OCI-LY3 (cell line): ENCODE measurements around the gene ACTG1.
A peak's percentile ranks its signal among the peaks of the same experiment; 100 is the strongest.

Source experiments
- H2AFZ ChIP-seq: fragments of 200-600, 300-600 bp; shearing (Covaris generic); 2 replicates; pipeline ENCODE4 v1.6.0; 2014; ENCODE audit warnings: antibody characterized with exemption, low read depth, low read length
- H3K27ac ChIP-seq: fragments of 200-600, 300-600 bp; sonication (generic); 2 replicates; pipeline ENCODE4 v1.5.1; 2014; ENCODE audit warnings: mild to moderate bottlenecking, low read length, moderate library complexity, mixed read lengths
- H3K27me3 ChIP-seq: fragments of 200-600, 300-600 bp; sonication (generic); 2 replicates; pipeline ENCODE4 v1.6.1; 2014; ENCODE audit warnings: low read depth, low read length, mixed read lengths
- H3K36me3 ChIP-seq: fragments of 200-600, 300-600 bp; sonication (generic); replicated peaks from 2 replicates; pipeline ENCODE3; 2014; ENCODE audit warnings: low read depth, low read length, mixed read lengths
- H3K4me1 ChIP-seq: fragments of 300-600, 200-600 bp; sonication (generic); 2 replicates; pipeline ENCODE4 v1.6.1; 2014; ENCODE audit warnings: low read length, mixed read lengths
- H3K4me2 ChIP-seq: fragments of 200-600, 300-600 bp; sonication (generic); 2 replicates; pipeline ENCODE4 v1.6.1; 2014; ENCODE audit warnings: low read length, mixed read lengths
- H3K4me3 ChIP-seq: fragments of 300-600, 200-600 bp; sonication (generic); 2 replicates; pipeline ENCODE4 v1.5.1; 2014; ENCODE audit warnings: antibody characterized with exemption, mild to moderate bottlenecking, low read length, moderate library complexity
- H3K79me2 ChIP-seq: fragments of 300-600, 200-600 bp; shearing (Covaris generic); 2 replicates; pipeline ENCODE4 v1.6.1; 2014; ENCODE audit warnings: mild to moderate bottlenecking, low read length, mixed read lengths
- H3K9ac ChIP-seq: fragments of 300-600, 200-600 bp; shearing (Covaris generic); 2 replicates; pipeline ENCODE4 v1.6.0; 2014; ENCODE audit warnings: mild to moderate bottlenecking, low read length, moderate library complexity
- H3K9me3 ChIP-seq: fragments of 200-600, 300-600 bp; shearing (Covaris generic); 2 replicates; pipeline ENCODE4 v1.6.1; 2014; ENCODE audit warnings: low read length, mixed read lengths; ENCODE audit not compliant: insufficient read depth
- H4K20me1 ChIP-seq: fragments of 200-600, 300-600 bp; sonication (generic); 2 replicates; pipeline ENCODE4 v1.6.1; 2016; ENCODE audit warnings: low read length, mixed read lengths; ENCODE audit not compliant: insufficient read depth
- CTCF ChIP-seq: fragments of 200-600, 300-600 bp; sonication (generic); IDR thresholded peaks from 2 replicates; pipeline ENCODE4 v1.5.1; 2014; ENCODE audit warnings: antibody characterized with exemption, low read length, low read depth
- EZH2phosphoT487 ChIP-seq: fragments of 200-600 bp; shearing (Covaris generic); IDR thresholded peaks from 2 replicates; pipeline ENCODE4 v1.6.1; 2018; ENCODE audit warnings: antibody characterized with exemption, mixed run types, low read depth

Gene ACTG1

GRCh38 chr17:81512562-81513371 lies at the start of gene ACTG1:
TSS of gene ACTG1 (minus strand) at chr17:81512799. CDS start at chr17:81512354, 445 bp downstream.
- Histone ChIP-seq H3K4me3 (peak within 1 kb of the TSS; percentile 99), H3K9me3 (no peaks in the 10 kb centered on the region), H2AFZ (no peak within 1 kb of the TSS), H3K4me1 (peaks cover 43% of the 10 kb centered on the region), H3K9ac (peak within 1 kb of the TSS; percentile 99), H4K20me1 (peaks cover 38% of the 10 kb centered on the region), H3K79me2 (peaks cover 55% of the 10 kb centered on the region), H3K4me2 (peak within 1 kb of the TSS; percentile 96), H3K36me3 (peaks cover 47% of the 10 kb centered on the region), H3K27me3 (no peaks in the 10 kb centered on the region), H3K27ac (peak within 1 kb of the TSS; percentile 95)
- TF ChIP-seq CTCF: no peak
- TF ChIP-seq EZH2phosphoT487: no peak

GRCh38 chr17:81561494-81561885 lies 48.9 kb upstream of the ACTG1 start:
- peaks cover 30% of the 10 kb centered on the region for H3K36me3 ChIP-seq
- no peak overlapping the region for H3K4me3 ChIP-seq
- TF ChIP-seq EZH2phosphoT487: no peak
- no peak for TF ChIP-seq CTCF
- no peak overlapping the region for H2AFZ ChIP-seq
- no peak overlapping the region for H3K9ac ChIP-seq
- H3K79me2 ChIP-seq: no peaks in the 10 kb centered on the region
- no peaks in the 10 kb centered on the region for H3K9me3 ChIP-seq
- no peaks in the 10 kb centered on the region for H3K27me3 ChIP-seq
- H4K20me1 ChIP-seq: no peaks in the 10 kb centered on the region
- peaks cover 14% of the 10 kb centered on the region for H3K4me1 ChIP-seq
- H3K27ac ChIP-seq: peak overlapping the region; percentile 43
- peak overlapping the region; percentile 33 for H3K4me2 ChIP-seq

GRCh38 chr17:81558941-81559806 lies 46.6 kb upstream of the ACTG1 start:
- H3K4me3 ChIP-seq: no peak overlapping the region
- no peaks in the 10 kb centered on the region for H3K27me3 ChIP-seq
- H3K4me1 ChIP-seq: peaks cover 14% of the 10 kb centered on the region
- H3K9ac ChIP-seq: no peak overlapping the region
- no peaks in the 10 kb centered on the region for H3K9me3 ChIP-seq
- no peaks in the 10 kb centered on the region for H4K20me1 ChIP-seq
- no peak overlapping the region for H2AFZ ChIP-seq
- H3K36me3 ChIP-seq: peaks cover 18% of the 10 kb centered on the region
- H3K4me2 ChIP-seq: no peak overlapping the region
- TF ChIP-seq EZH2phosphoT487 (no peak), CTCF (no peak)
- H3K27ac ChIP-seq: no peak overlapping the region
- H3K79me2 ChIP-seq: no peaks in the 10 kb centered on the region

- Histone ChIP-seq H3K27ac (no peak overlapping the region), H3K4me1 (peaks cover 22% of the 10 kb centered on the region), H4K20me1 (no peaks in the 10 kb centered on the region), H3K4me3 (no peak overlapping the region), H3K4me2 (no peak overlapping the region), H3K27me3 (no peaks in the 10 kb centered on the region), H3K9ac (no peak overlapping the region), H2AFZ (no peak overlapping the region), H3K79me2 (no peaks in the 10 kb centered on the region), H3K36me3 (peaks cover 18% of the 10 kb centered on the region), H3K9me3 (no peaks in the 10 kb centered on the region)
- TF ChIP-seq EZH2phosphoT487 (no peak), CTCF (no peak)
Measured at GRCh38 chr17:81558115-81558468, 45.5 kb upstream of the ACTG1 start.
